HepG2 (cell line): ENCODE data around the gene CHRNB1. TPM values are rescaled to one million over a fixed set of nuclear protein-coding genes. Genes with fewer than 3 reads are reported as not detected.

ENCODE experiments used
- FOXC1 ChIP-seq: sonication (generic); formaldehyde crosslinking; IDR thresholded peaks from 2 replicates; pipeline ENCODE4 v1.8.0; 2022; ENCODE audit warnings: mild to moderate bottlenecking, missing genetic modification reagents, borderline replicate concordance
- HNF4G ChIP-seq, 2 experiments: sonication (generic) in 1 of 2; formaldehyde crosslinking in 1 of 2; IDR thresholded peaks; 2 replicates each; pipeline versions ENCODE4 v1.4.0 to v1.6.1; 2011 to 2020; ENCODE audit warnings: borderline replicate concordance in 2 of 2, low read depth in 2 of 2, mild to moderate bottlenecking in 2 of 2, low read length in 1 of 2, missing genetic modification reagents in 1 of 2, moderate library complexity in 1 of 2
- SRF ChIP-seq: IDR thresholded peaks from 2 replicates; pipeline ENCODE4 v1.6.1; 2011; ENCODE audit warnings: mild to moderate bottlenecking, low read depth, low read length, moderate library complexity
- TBX3 ChIP-seq: fragments of 450-650 bp; IDR thresholded peaks from 2 replicates; pipeline ENCODE4 v1.6.1; 2017; ENCODE audit warnings: antibody characterized with exemption, mild to moderate bottlenecking, inconsistent platforms, borderline replicate concordance
- TEAD3 ChIP-seq: optimal IDR thresholded peaks from 2 replicates; pipeline ENCODE3; 2016; ENCODE audit warnings: borderline replicate concordance
- ZNF569 ChIP-seq: sonication (generic); formaldehyde crosslinking; IDR thresholded peaks from 2 replicates; pipeline ENCODE4 v1.5.0; 2020; ENCODE audit warnings: mild to moderate bottlenecking, missing genetic modification reagents, moderate library complexity, borderline replicate concordance
- ZNF605 ChIP-seq: sonication (generic); formaldehyde crosslinking; IDR thresholded peaks from 2 replicates; pipeline ENCODE4 v1.8.0; 2022; ENCODE audit warnings: mild to moderate bottlenecking, missing genetic modification reagents
- ZNF709 ChIP-seq: sonication (generic); formaldehyde crosslinking; IDR thresholded peaks from 2 replicates; pipeline ENCODE4 v1.5.0; 2020; ENCODE audit warnings: mild to moderate bottlenecking, missing genetic modification reagents
- ZSCAN12 ChIP-seq: sonication (generic); formaldehyde crosslinking; IDR thresholded peaks from 2 replicates; pipeline ENCODE4 v1.9.0; 2021; ENCODE audit warnings: mild to moderate bottlenecking, missing genetic modification reagents
- polyA plus RNA-seq, 8 experiments: library from polyadenylated mRNA; depleted of rRNA in 3 of 8; stranded (reverse) in 7 of 8; unstranded in 1 of 8; fragments of >200 nt; fragmentation: Illumina TruSeq in 4 of 8; extraction: Trizol in 4 of 8; gene quantifications; 2 replicates each; pipeline versions ENCODE4 v1.2.1 to v1.2.3, GENCODE V29; 2011 to 2016; ENCODE audit warnings: low read depth in 4 of 8, missing spikeins in 1 of 8, mixed read lengths in 1 of 8; ENCODE audit not compliant: insufficient read depth in 1 of 8
- total RNA-seq, 5 experiments: library from RNA; depleted of rRNA; stranded (reverse); fragments of >200 nt; fragmentation: Illumina TruSeq; extraction: Trizol; gene quantifications; 2 replicates each; pipeline ENCODE4 v1.2.3, GENCODE V29; 2016; ENCODE audit warnings: low read depth in 1 of 5
- TF ChIP-seq, protein P1 (sequence below): sonication (generic); formaldehyde crosslinking; IDR thresholded peaks from 2 replicates; pipeline ENCODE4 v1.4.0; 2020; ENCODE audit warnings: missing genetic modification reagents, borderline replicate concordance
- TF ChIP-seq, protein P2 (sequence below), 2 experiments: sonication (generic) in 1 of 2; formaldehyde crosslinking in 1 of 2; IDR thresholded peaks; 2 replicates each; pipeline versions ENCODE4 v1.4.0 to v1.6.1; 2018 to 2020; ENCODE audit warnings: missing genetic modification reagents in 2 of 2, borderline replicate concordance in 1 of 2, low read depth in 1 of 2, mild to moderate bottlenecking in 1 of 2, missing biosample characterization in 1 of 2
- TF ChIP-seq, protein P3 (sequence below): sonication (generic); formaldehyde crosslinking; IDR thresholded peaks from 2 replicates; pipeline ENCODE4 v1.5.0; 2020; ENCODE audit warnings: mild to moderate bottlenecking, missing genetic modification reagents, borderline replicate concordance
- TF ChIP-seq, protein P4 (sequence below): IDR thresholded peaks from 2 replicates; pipeline ENCODE4 v1.6.1; 2016; ENCODE audit warnings: low read depth
- TF ChIP-seq, protein P5 (sequence below): sonication (generic); formaldehyde crosslinking; IDR thresholded peaks from 2 replicates; pipeline ENCODE4 v1.4.0; 2020; ENCODE audit warnings: mild to moderate bottlenecking, missing genetic modification reagents

The CHRNB1 gene
- total and polyA plus RNA-seq, 2 of the 13 experiments (the other 11 are each of a cell fraction or from before 2014, with no cell fraction given), result 5.4 to 33.7 TPM

DNA sequence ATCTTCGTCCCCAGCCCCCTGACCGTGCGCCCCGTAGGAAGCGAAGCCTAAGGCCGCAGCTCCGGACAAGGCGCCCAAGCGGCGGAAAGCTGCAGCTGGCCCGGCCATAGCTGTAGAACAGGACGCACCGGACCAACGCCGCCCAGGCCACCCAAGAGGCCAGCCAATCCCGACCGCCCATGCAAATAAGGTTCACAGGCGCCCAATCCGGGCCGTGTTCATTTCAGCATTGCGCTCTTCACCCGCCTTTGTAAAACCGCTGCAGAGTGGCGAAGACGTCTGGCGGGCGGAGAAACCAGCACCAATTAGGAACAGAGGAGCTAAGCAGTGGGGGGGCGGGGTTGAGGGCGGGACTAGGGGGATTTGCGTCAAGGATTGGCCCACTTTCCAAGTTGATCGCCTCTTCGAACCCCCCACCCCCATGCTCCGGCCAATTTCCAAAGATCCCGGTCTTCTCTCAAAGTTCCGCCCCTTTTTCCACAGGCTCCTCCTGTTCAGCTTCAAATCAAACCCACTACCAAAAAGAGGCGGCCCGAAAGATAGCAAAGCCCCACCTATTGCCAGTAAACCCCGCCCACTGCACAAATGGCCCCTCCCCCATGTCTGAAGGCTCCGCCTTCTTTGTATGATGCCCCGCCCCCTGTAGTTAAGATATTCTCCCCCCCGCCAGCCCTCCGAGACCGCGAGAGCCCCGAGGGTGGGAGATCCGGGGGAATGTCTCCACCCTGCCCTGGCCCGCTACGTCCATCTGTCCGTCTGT is 40.7 kb upstream of the CHRNB1 start, which contains the start of gene TMEM256 (continued):
- TF ChIP-seq, protein P1, sequence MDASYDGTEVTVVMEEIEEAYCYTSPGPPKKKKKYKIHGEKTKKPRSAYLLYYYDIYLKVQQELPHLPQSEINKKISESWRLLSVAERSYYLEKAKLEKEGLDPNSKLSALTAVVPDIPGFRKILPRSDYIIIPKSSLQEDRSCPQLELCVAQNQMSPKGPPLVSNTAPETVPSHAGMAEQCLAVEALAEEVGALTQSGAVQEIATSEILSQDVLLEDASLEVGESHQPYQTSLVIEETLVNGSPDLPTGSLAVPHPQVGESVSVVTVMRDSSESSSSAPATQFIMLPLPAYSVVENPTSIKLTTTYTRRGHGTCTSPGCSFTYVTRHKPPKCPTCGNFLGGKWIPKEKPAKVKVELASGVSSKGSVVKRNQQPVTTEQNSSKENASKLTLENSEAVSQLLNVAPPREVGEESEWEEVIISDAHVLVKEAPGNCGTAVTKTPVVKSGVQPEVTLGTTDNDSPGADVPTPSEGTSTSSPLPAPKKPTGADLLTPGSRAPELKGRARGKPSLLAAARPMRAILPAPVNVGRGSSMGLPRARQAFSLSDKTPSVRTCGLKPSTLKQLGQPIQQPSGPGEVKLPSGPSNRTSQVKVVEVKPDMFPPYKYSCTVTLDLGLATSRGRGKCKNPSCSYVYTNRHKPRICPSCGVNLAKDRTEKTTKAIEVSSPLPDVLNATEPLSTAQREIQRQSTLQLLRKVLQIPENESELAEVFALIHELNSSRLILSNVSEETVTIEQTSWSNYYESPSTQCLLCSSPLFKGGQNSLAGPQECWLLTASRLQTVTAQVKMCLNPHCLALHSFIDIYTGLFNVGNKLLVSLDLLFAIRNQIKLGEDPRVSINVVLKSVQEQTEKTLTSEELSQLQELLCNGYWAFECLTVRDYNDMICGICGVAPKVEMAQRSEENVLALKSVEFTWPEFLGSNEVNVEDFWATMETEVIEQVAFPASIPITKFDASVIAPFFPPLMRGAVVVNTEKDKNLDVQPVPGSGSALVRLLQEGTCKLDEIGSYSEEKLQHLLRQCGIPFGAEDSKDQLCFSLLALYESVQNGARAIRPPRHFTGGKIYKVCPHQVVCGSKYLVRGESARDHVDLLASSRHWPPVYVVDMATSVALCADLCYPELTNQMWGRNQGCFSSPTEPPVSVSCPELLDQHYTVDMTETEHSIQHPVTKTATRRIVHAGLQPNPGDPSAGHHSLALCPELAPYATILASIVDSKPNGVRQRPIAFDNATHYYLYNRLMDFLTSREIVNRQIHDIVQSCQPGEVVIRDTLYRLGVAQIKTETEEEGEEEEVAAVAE (CRISPR knock-in tag), result peak; percentile 98
- no peak for TF ChIP-seq ZNF569 (CRISPR knock-in tag)
- TF ChIP-seq, protein P2, sequence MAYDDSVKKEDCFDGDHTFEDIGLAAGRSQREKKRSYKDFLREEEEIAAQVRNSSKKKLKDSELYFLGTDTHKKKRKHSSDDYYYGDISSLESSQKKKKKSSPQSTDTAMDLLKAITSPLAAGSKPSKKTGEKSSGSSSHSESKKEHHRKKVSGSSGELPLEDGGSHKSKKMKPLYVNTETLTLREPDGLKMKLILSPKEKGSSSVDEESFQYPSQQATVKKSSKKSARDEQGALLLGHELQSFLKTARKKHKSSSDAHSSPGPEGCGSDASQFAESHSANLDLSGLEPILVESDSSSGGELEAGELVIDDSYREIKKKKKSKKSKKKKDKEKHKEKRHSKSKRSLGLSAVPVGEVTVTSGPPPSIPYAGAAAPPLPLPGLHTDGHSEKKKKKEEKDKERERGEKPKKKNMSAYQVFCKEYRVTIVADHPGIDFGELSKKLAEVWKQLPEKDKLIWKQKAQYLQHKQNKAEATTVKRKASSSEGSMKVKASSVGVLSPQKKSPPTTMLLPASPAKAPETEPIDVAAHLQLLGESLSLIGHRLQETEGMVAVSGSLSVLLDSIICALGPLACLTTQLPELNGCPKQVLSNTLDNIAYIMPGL (CRISPR knock-in tag; IDR thresholded peaks at IDR 0.05; ENCODE audit: borderline replicate concordance in 1 of 2, low read depth in 1 of 2), result peak; percentile 31 to 33; a peak in 1 of 4 replicates
- TF ChIP-seq ZSCAN12 (CRISPR knock-in tag), result peak; percentile 65; the same call in 1 of the 2 replicates
- TF ChIP-seq TEAD3, result peak; percentile 36
- TF ChIP-seq ZNF709, result 0 out of 2 replicates have a peak, but pooled peaks have one; percentile 36
- TF ChIP-seq, protein P3, sequence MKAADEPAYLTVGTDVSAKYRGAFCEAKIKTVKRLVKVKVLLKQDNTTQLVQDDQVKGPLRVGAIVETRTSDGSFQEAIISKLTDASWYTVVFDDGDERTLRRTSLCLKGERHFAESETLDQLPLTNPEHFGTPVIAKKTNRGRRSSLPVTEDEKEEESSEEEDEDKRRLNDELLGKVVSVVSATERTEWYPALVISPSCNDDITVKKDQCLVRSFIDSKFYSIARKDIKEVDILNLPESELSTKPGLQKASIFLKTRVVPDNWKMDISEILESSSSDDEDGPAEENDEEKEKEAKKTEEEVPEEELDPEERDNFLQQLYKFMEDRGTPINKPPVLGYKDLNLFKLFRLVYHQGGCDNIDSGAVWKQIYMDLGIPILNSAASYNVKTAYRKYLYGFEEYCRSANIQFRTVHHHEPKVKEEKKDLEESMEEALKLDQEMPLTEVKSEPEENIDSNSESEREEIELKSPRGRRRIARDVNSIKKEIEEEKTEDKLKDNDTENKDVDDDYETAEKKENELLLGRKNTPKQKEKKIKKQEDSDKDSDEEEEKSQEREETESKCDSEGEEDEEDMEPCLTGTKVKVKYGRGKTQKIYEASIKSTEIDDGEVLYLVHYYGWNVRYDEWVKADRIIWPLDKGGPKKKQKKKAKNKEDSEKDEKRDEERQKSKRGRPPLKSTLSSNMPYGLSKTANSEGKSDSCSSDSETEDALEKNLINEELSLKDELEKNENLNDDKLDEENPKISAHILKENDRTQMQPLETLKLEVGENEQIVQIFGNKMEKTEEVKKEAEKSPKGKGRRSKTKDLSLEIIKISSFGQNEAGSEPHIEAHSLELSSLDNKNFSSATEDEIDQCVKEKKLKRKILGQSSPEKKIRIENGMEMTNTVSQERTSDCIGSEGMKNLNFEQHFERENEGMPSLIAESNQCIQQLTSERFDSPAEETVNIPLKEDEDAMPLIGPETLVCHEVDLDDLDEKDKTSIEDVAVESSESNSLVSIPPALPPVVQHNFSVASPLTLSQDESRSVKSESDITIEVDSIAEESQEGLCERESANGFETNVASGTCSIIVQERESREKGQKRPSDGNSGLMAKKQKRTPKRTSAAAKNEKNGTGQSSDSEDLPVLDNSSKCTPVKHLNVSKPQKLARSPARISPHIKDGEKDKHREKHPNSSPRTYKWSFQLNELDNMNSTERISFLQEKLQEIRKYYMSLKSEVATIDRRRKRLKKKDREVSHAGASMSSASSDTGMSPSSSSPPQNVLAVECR (CRISPR knock-in tag), result peak; percentile 71; the same call in 1 of the 2 replicates
- TF ChIP-seq, protein P4, sequence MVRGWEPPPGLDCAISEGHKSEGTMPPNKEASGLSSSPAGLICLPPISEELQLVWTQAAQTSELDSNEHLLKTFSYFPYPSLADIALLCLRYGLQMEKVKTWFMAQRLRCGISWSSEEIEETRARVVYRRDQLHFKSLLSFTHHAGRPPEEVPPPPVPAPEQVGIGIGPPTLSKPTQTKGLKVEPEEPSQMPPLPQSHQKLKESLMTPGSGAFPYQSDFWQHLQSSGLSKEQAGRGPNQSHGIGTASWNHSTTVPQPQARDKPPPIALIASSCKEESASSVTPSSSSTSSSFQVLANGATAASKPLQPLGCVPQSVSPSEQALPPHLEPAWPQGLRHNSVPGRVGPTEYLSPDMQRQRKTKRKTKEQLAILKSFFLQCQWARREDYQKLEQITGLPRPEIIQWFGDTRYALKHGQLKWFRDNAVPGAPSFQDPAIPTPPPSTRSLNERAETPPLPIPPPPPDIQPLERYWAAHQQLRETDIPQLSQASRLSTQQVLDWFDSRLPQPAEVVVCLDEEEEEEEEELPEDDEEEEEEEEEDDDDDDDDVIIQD, result no peak
- TF ChIP-seq TBX3, result peak; percentile 74
- no peak; the same call in 1 of the 2 replicates for TF ChIP-seq FOXC1
- TF ChIP-seq ZNF605 (CRISPR knock-in tag), result peak; percentile 47; the same call in 1 of the 2 replicates
- TF ChIP-seq HNF4G (IDR thresholded peaks at IDR 0.05; ENCODE audit: borderline replicate concordance, low read depth, low read length), result no peak
- no peak for TF ChIP-seq HNF4G (CRISPR knock-in tag; IDR thresholded peaks at IDR 0.05; ENCODE audit: borderline replicate concordance, low read depth)
- peak; percentile 17; the same call in 1 of the 2 replicates for TF ChIP-seq SRF
- TF ChIP-seq, protein P5, sequence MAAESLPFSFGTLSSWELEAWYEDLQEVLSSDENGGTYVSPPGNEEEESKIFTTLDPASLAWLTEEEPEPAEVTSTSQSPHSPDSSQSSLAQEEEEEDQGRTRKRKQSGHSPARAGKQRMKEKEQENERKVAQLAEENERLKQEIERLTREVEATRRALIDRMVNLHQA (CRISPR knock-in tag), result no peak
